Measurements from ENCODE around the gene RAD54L. TPM values are rescaled to one million over a fixed set of nuclear protein-coding genes. Genes with fewer than 3 reads are reported as not detected.
A peak's percentile ranks its signal among the peaks of the same experiment; 100 is the strongest.

RAD54L gene
- total and polyA plus RNA-seq, 4 donors: 0.08 to 8.8 (median 0.51) TPM

DNA sequence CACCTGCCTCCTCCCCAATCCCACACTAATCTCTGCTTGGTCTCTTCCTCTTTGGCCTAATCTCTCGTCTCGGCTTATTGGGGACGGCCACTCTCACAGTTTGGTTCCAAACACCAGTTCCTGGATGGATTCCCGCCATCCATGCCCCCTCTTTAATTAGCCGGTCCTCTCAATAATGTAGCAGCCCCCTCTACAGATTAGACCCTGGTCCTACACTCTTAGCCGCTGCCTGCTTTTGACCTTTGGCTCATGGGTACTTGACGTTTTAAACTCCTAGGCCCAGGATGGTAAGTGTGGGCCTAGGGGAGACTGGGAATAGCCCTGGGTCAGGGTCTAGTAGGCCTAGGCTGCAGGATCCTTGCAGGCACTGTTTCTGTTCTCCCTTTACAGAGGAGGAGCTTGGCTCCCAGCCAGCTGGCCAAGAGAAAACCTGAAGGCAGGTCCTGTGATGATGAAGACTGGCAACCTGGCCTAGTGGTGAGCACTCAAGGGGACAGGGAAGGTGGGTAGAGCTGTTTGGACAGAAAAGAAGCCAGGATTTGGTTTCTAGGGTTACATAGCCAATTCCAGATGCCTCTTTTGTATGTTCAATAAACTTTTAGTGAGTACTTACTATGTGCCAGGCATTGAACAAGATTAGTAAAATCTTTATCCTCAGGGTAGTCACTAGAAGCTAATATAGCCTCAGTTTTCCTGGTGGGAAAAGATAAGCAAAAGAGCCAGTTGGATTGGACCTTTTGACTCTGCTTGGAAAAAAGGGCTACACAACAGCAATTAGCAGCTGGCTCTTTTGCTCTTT is 758 bp downstream of the RAD54L start:
- peaks cover 1 to 16% (median 9%) of the 10 kb centered on the region in 4 donors for H3K4me1 ChIP-seq (ENCODE audit: control insufficient read depth in 4 of 4, insufficient read depth in 4 of 4, low read length in 3 of 4)
- H3K27me3 ChIP-seq (ENCODE audit: control insufficient read depth in 4 of 4, insufficient read depth in 4 of 4, low read length in 3 of 4): no peaks in the 10 kb centered on the region
- H3K27ac ChIP-seq (ENCODE audit: low read depth in 1 of 2, low read length in 2 of 2): no peak overlapping the region
- WGBS: 21% methylated on average over 7 of the region's 7 CpGs
- H3K36me3 ChIP-seq (ENCODE audit: control insufficient read depth in 4 of 4, insufficient read depth in 3 of 4, low read depth in 1 of 4, low read length in 3 of 4): no peaks in the 10 kb centered on the region
- H3K9me3 ChIP-seq (ENCODE audit: control insufficient read depth in 4 of 4, low read length in 3 of 4): no peaks in the 10 kb centered on the region
- peak; percentile 75 for DNase-seq (ENCODE audit: low spot score)
- TF ChIP-seq EGR1 (IDR thresholded peaks at IDR 0.05; ENCODE audit: low read depth in 2 of 2): no peak
- TF ChIP-seq HNF4G (IDR thresholded peaks at IDR 0.05): no peak
- no peak for TF ChIP-seq FOXA1 (IDR thresholded peaks at IDR 0.05)
- H3K9ac ChIP-seq (ENCODE audit: low read depth in 1 of 2, low read length in 2 of 2): no peak overlapping the region
- peak overlapping the region; percentile 52 to 87 (median 80) for H3K4me3 ChIP-seq (ENCODE audit: low read depth in 1 of 3, low read length in 3 of 3)

DNA sequence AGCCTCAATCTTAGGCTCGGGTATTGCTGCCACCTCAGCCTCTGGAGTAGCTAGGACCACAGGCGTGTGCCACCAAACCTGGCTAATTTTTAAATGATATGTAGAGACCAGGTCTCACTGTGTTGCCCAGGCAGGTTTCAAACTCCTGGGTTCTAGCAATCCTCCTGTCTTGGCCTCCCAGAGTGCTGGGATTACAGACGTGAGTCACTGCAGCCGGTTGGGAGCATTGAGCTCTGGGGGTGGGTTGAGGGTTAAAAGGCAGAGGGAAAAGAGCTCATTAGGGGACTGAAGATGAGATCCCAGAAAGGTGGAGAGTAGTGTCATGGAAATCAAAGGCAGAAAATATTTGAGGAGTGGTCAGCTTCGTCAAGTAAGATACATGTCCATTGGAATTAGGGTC is 7.1 kb downstream of the RAD54L start:
- H3K27ac ChIP-seq (ENCODE audit: low read depth in 1 of 2, low read length in 2 of 2): no peak overlapping the region
- no peaks in the 10 kb centered on the region for H3K36me3 ChIP-seq (ENCODE audit: control insufficient read depth in 4 of 4, insufficient read depth in 3 of 4, low read depth in 1 of 4, low read length in 3 of 4)
- no peaks in the 10 kb centered on the region for H3K27me3 ChIP-seq (ENCODE audit: control insufficient read depth in 4 of 4, insufficient read depth in 4 of 4, low read length in 3 of 4)
- no peak overlapping the region for H3K9ac ChIP-seq (ENCODE audit: low read depth in 1 of 2, low read length in 2 of 2)
- no peak for DNase-seq (ENCODE audit: low spot score)
- TF ChIP-seq, protein P1, sequence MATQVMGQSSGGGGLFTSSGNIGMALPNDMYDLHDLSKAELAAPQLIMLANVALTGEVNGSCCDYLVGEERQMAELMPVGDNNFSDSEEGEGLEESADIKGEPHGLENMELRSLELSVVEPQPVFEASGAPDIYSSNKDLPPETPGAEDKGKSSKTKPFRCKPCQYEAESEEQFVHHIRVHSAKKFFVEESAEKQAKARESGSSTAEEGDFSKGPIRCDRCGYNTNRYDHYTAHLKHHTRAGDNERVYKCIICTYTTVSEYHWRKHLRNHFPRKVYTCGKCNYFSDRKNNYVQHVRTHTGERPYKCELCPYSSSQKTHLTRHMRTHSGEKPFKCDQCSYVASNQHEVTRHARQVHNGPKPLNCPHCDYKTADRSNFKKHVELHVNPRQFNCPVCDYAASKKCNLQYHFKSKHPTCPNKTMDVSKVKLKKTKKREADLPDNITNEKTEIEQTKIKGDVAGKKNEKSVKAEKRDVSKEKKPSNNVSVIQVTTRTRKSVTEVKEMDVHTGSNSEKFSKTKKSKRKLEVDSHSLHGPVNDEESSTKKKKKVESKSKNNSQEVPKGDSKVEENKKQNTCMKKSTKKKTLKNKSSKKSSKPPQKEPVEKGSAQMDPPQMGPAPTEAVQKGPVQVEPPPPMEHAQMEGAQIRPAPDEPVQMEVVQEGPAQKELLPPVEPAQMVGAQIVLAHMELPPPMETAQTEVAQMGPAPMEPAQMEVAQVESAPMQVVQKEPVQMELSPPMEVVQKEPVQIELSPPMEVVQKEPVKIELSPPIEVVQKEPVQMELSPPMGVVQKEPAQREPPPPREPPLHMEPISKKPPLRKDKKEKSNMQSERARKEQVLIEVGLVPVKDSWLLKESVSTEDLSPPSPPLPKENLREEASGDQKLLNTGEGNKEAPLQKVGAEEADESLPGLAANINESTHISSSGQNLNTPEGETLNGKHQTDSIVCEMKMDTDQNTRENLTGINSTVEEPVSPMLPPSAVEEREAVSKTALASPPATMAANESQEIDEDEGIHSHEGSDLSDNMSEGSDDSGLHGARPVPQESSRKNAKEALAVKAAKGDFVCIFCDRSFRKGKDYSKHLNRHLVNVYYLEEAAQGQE (IDR thresholded peaks at IDR 0.05): no peak
- TF ChIP-seq, protein P2, sequence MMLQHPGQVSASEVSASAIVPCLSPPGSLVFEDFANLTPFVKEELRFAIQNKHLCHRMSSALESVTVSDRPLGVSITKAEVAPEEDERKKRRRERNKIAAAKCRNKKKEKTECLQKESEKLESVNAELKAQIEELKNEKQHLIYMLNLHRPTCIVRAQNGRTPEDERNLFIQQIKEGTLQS (IDR thresholded peaks at IDR 0.05): no peak
- no peaks in the 10 kb centered on the region for H3K4me1 ChIP-seq (ENCODE audit: control insufficient read depth in 4 of 4, insufficient read depth in 4 of 4, low read length in 3 of 4)
- 95% methylated on average over 5 of the region's 5 CpGs for WGBS
- H3K9me3 ChIP-seq (ENCODE audit: control insufficient read depth in 4 of 4, low read length in 3 of 4): no peaks in the 10 kb centered on the region
- H3K4me3 ChIP-seq (ENCODE audit: low read depth in 1 of 3, low read length in 3 of 3): no peak overlapping the region

DNA sequence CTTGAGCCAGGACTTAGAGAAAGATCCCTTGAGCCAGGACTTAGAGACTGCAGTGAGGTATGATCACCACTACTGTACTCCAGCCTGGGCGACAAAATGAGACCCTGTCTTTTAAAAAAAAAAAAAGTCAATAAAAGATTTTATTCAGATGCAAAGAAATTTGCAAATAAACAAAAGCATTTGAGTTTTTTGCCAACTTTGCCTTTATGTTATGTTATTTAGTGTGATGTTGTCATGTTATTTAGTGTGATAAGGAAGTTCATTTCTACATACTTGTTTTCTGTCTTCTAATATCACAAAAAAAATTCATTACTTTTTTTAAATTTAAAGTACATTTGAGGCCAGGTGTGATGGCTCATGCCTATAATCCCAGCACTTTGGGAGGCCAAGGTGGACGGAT is 9.0 kb downstream of the RAD54L start:
- no peak overlapping the region for H3K27ac ChIP-seq (ENCODE audit: low read depth in 1 of 2, low read length in 2 of 2)
- no peaks in the 10 kb centered on the region for H3K4me1 ChIP-seq (ENCODE audit: control insufficient read depth in 4 of 4, insufficient read depth in 4 of 4, low read length in 3 of 4)
- H3K36me3 ChIP-seq (ENCODE audit: control insufficient read depth in 4 of 4, insufficient read depth in 3 of 4, low read depth in 1 of 4, low read length in 3 of 4): no peaks in the 10 kb centered on the region
- no peaks in the 10 kb centered on the region for H3K9me3 ChIP-seq (ENCODE audit: control insufficient read depth in 4 of 4, low read length in 3 of 4)
- no peak overlapping the region for H3K4me3 ChIP-seq (ENCODE audit: low read depth in 1 of 3, low read length in 3 of 3)
- DNase-seq (ENCODE audit: low spot score): no peak
- 97% methylated on average over 2 of the region's 2 CpGs for WGBS
- no peak overlapping the region for H3K9ac ChIP-seq (ENCODE audit: low read depth in 1 of 2, low read length in 2 of 2)
- no peaks in the 10 kb centered on the region for H3K27me3 ChIP-seq (ENCODE audit: control insufficient read depth in 4 of 4, insufficient read depth in 4 of 4, low read length in 3 of 4)
- TF ChIP-seq, protein P3, sequence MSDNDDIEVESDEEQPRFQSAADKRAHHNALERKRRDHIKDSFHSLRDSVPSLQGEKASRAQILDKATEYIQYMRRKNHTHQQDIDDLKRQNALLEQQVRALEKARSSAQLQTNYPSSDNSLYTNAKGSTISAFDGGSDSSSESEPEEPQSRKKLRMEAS (IDR thresholded peaks at IDR 0.05): no peak
- TF ChIP-seq TAF1 (conservative IDR thresholded peaks at IDR 0.05) (no peak), HNF4G (IDR thresholded peaks at IDR 0.05) (no peak), FOXA2 (IDR thresholded peaks at IDR 0.05) (no peak), FOXA1 (IDR thresholded peaks at IDR 0.05) (no peak), SP1 (IDR thresholded peaks at IDR 0.05) (no peak), RAD21 (IDR thresholded peaks at IDR 0.05) (no peak), YY1 (IDR thresholded peaks at IDR 0.05) (no peak), EGR1 (IDR thresholded peaks at IDR 0.05; ENCODE audit: low read depth in 2 of 2) (no peak), HNF4A (conservative IDR thresholded peaks at IDR 0.05) (no peak)
- TF ChIP-seq, protein P2 (IDR thresholded peaks at IDR 0.05): no peak
- TF ChIP-seq, protein P4, sequence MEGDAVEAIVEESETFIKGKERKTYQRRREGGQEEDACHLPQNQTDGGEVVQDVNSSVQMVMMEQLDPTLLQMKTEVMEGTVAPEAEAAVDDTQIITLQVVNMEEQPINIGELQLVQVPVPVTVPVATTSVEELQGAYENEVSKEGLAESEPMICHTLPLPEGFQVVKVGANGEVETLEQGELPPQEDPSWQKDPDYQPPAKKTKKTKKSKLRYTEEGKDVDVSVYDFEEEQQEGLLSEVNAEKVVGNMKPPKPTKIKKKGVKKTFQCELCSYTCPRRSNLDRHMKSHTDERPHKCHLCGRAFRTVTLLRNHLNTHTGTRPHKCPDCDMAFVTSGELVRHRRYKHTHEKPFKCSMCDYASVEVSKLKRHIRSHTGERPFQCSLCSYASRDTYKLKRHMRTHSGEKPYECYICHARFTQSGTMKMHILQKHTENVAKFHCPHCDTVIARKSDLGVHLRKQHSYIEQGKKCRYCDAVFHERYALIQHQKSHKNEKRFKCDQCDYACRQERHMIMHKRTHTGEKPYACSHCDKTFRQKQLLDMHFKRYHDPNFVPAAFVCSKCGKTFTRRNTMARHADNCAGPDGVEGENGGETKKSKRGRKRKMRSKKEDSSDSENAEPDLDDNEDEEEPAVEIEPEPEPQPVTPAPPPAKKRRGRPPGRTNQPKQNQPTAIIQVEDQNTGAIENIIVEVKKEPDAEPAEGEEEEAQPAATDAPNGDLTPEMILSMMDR (IDR thresholded peaks at IDR 0.05; ENCODE audit: low read depth, low read length, missing input control): no peak
- TF ChIP-seq, protein P5, sequence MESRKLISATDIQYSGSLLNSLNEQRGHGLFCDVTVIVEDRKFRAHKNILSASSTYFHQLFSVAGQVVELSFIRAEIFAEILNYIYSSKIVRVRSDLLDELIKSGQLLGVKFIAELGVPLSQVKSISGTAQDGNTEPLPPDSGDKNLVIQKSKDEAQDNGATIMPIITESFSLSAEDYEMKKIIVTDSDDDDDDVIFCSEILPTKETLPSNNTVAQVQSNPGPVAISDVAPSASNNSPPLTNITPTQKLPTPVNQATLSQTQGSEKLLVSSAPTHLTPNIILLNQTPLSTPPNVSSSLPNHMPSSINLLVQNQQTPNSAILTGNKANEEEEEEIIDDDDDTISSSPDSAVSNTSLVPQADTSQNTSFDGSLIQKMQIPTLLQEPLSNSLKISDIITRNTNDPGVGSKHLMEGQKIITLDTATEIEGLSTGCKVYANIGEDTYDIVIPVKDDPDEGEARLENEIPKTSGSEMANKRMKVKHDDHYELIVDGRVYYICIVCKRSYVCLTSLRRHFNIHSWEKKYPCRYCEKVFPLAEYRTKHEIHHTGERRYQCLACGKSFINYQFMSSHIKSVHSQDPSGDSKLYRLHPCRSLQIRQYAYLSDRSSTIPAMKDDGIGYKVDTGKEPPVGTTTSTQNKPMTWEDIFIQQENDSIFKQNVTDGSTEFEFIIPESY (IDR thresholded peaks at IDR 0.05): no peak
- TF ChIP-seq, protein P1 (IDR thresholded peaks at IDR 0.05): no peak
